CD14-positive monocyte (primary cell): ENCODE results near the gene NDUFS6. TPM values are rescaled to one million over a fixed set of nuclear protein-coding genes. Genes with fewer than 3 reads are reported as not detected.

Experiments
- DNase-seq, 3 donors: peaks; one replicate each; pipeline ENCODE4 v3.0.0-alpha.2; 2011 to 2022
- H2AFZ ChIP-seq: 2 replicates; pipeline ENCODE4 v1.6.0; 2012; ENCODE audit warnings: mild to moderate bottlenecking, low read depth, low read length, inconsistent platforms; ENCODE audit not compliant: insufficient read depth, poor library complexity, severe bottlenecking
- H3K27ac ChIP-seq, 2 donors: 1 replicate in 1 of 2; 2 replicates in 1 of 2; pipeline ENCODE4 v1.5.1; 2012 to 2013; ENCODE audit warnings: low read length in 2 of 2, control low read depth in 1 of 2, inconsistent platforms in 1 of 2, low read depth in 1 of 2, mild to moderate bottlenecking in 1 of 2
- H3K27me3 ChIP-seq, 2 donors: one replicate each; pipeline versions ENCODE4 v1.6.0 to v1.6.1; 2011 to 2013; ENCODE audit warnings: low read length in 2 of 2; ENCODE audit not compliant: control insufficient read depth in 2 of 2, insufficient read depth in 2 of 2
- H3K36me3 ChIP-seq, 2 donors: replicated peaks in 1 of 2; 1 replicate in 1 of 2; 2 replicates in 1 of 2; pipeline versions ENCODE4 v1.5.1 to v1.6.1; 2012 to 2013; ENCODE audit warnings: low read length in 2 of 2, control low read depth in 1 of 2, inconsistent platforms in 1 of 2, mild to moderate bottlenecking in 1 of 2; ENCODE audit not compliant: insufficient read depth in 2 of 2, control insufficient read depth in 1 of 2
- H3K4me1 ChIP-seq, 2 donors: 1 replicate in 1 of 2; 2 replicates in 1 of 2; pipeline versions ENCODE4 v1.5.1 to v1.6.1; 2012 to 2013; ENCODE audit warnings: low read length in 2 of 2, control low read depth in 1 of 2, inconsistent platforms in 1 of 2, mild to moderate bottlenecking in 1 of 2, moderate library complexity in 1 of 2; ENCODE audit not compliant: insufficient read depth in 2 of 2, control insufficient read depth in 1 of 2
- H3K4me2 ChIP-seq: replicated peaks from 2 replicates; pipeline ENCODE3; 2012; ENCODE audit warnings: low read length, moderate library complexity, mild to moderate bottlenecking; ENCODE audit not compliant: poor library complexity, severe bottlenecking; ENCODE audit errors: extremely low read depth
- H3K4me3 ChIP-seq, 3 experiments: fragments of 200-600 bp in 1 of 3; sonication (generic) in 1 of 3; replicated peaks in 1 of 3; 1 replicate in 2 of 3; 2 replicates in 1 of 3; pipeline ENCODE4 v1.5.1; 2011 to 2013; ENCODE audit warnings: low read length in 3 of 3, mild to moderate bottlenecking in 3 of 3, control low read depth in 2 of 3, low read depth in 2 of 3, inconsistent platforms in 1 of 3, moderate library complexity in 1 of 3
- H3K79me2 ChIP-seq: 2 replicates; pipeline ENCODE4 v1.6.0; 2012; ENCODE audit warnings: mild to moderate bottlenecking, control low read depth, inconsistent platforms, low read length, moderate library complexity; ENCODE audit not compliant: insufficient read depth
- H3K9ac ChIP-seq: 2 replicates; pipeline ENCODE4 v1.6.0; 2017; ENCODE audit warnings: low read length, mild to moderate bottlenecking; ENCODE audit not compliant: insufficient read depth, poor library complexity, severe bottlenecking
- H3K9me3 ChIP-seq, 2 donors: replicated peaks in 1 of 2; 1 replicate in 1 of 2; 2 replicates in 1 of 2; pipeline versions ENCODE4 v1.5.1 to v1.6.1; 2012 to 2013; ENCODE audit warnings: low read length in 2 of 2, control low read depth in 1 of 2; ENCODE audit not compliant: control insufficient read depth in 1 of 2, insufficient read depth in 1 of 2
- H4K20me1 ChIP-seq: 2 replicates; pipeline ENCODE4 v1.6.0; 2012; ENCODE audit warnings: mild to moderate bottlenecking, low read length, control low read depth, moderate library complexity; ENCODE audit not compliant: insufficient read depth
- H3K27ac Mint-ChIP-seq, 7 donors: one replicate each; pipeline ENCODE4 v1.8.0; 2020; ENCODE audit warnings: mild to moderate bottlenecking in 7 of 7, mixed read lengths in 7 of 7, moderate library complexity in 6 of 7, inconsistent platforms in 2 of 7
- H3K27me3 Mint-ChIP-seq, 3 donors: one replicate each; pipeline ENCODE4 v1.8.0; 2021 to 2022; ENCODE audit warnings: low read depth in 3 of 3, mild to moderate bottlenecking in 3 of 3, mixed read lengths in 3 of 3, moderate library complexity in 3 of 3, inconsistent platforms in 1 of 3
- H3K36me3 Mint-ChIP-seq, 2 donors: one replicate each; pipeline ENCODE4 v1.8.0; 2020; ENCODE audit warnings: mixed read lengths in 2 of 2, inconsistent platforms in 1 of 2, mild to moderate bottlenecking in 1 of 2
- H3K4me1 Mint-ChIP-seq: one replicate; pipeline ENCODE4 v1.8.0; 2020; ENCODE audit warnings: mild to moderate bottlenecking, mixed read lengths
- H3K4me3 Mint-ChIP-seq, 2 donors: one replicate each; pipeline ENCODE4 v1.8.0; 2020; ENCODE audit warnings: mild to moderate bottlenecking in 2 of 2, mixed read lengths in 2 of 2, moderate library complexity in 1 of 2
- H3K9me3 Mint-ChIP-seq, 7 donors: one replicate each; pipeline ENCODE4 v1.8.0; 2020 to 2022; ENCODE audit warnings: mixed read lengths in 7 of 7, mild to moderate bottlenecking in 6 of 7, moderate library complexity in 6 of 7, inconsistent platforms in 2 of 7
- CTCF ChIP-seq: fragments of 200-600 bp; IDR thresholded peaks from one replicate; pipeline ENCODE4 v1.8.0; 2022; ENCODE audit warnings: antibody characterized with exemption, mild to moderate bottlenecking
- WGBS: methylation state at CpG from one replicate; pipeline ENCODE4 v1.1.5; 2013; ENCODE audit warnings: missing lambda C conversion rate; ENCODE audit not compliant: insufficient coverage; 5-methylcytosine and 5-hydroxymethylcytosine counted together
- intact Hi-C, 2 donors: fragments of 100-400 bp; cut with micrococcal nuclease; formaldehyde crosslinking; loops; one replicate each; pipeline versions ENCODE4 v1.15.0 to v1.15.1; 2023
- polyA plus RNA-seq, 3 donors: library from polyadenylated mRNA; depleted of rRNA in 1 of 3; unstranded in 2 of 3; stranded (reverse) in 1 of 3; fragments of 300-500 nt in 2 of 3; fragments of >200 nt in 1 of 3; fragmentation: Illumina TruSeq in 2 of 3; gene quantifications; 1 replicate in 2 of 3; 2 replicates in 1 of 3; pipeline ENCODE4 v1.2.3, GENCODE V29; 2012 to 2021

Gene NDUFS6
- polyA plus RNA-seq, 3 donors = 20.5 to 62.3 (median 62.2) TPM

- Histone ChIP-seq H3K79me2 (no peaks in the 10 kb centered on the region), H3K4me1 (no peaks in the 10 kb centered on the region), H3K27ac (no peak overlapping the region), H3K4me2 (no peak overlapping the region), H3K36me3 (no peaks in the 10 kb centered on the region), H3K9me3 (no peaks in the 10 kb centered on the region), H3K4me3 (no peak overlapping the region), H4K20me1 (no peaks in the 10 kb centered on the region), H2AFZ (no peak overlapping the region), H3K9ac (no peak overlapping the region), H3K27me3 (no peaks in the 10 kb centered on the region)
- intact Hi-C loops = no loop called here
- peak in 1 of 3 donors; percentile 1 for DNase-seq
- H3K27me3 Mint-ChIP-seq = peaks cover 0 to 19% (median 8%) of the 10 kb centered on the region in 3 donors
- H3K36me3 Mint-ChIP-seq = no peaks in the 10 kb centered on the region
- no peak overlapping the region for H3K27ac Mint-ChIP-seq
- no peak overlapping the region for H3K4me3 Mint-ChIP-seq
- no peak for TF ChIP-seq CTCF
- 78% methylated on average over 8 of the region's 16 CpGs for WGBS
- no peaks in the 10 kb centered on the region for H3K4me1 Mint-ChIP-seq
- peaks cover 0 to 3% (median 0%) of the 10 kb centered on the region in 7 donors for H3K9me3 Mint-ChIP-seq
Observed at GRCh38 chr5:1752881-1753280, 48.3 kb upstream of the NDUFS6 start.

DNA sequence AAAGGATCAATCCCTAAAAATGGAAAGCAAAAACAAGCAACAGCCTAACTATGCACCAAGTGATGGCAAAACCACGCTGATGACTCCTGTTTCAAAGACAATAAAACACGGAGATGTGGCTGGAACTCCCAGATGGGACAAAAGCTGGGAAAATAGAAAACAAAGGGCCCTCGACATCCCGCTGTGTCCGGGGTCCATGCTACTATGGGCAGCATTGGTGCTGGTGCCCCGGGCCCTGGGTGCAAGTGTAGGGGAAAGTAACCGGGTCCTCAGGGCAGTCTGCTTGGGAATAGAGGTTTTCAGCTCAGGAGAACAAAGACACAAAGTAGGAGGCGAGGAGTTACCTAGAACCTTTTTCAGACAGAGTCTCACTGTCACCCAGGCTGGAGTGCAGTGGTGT, 47.7 kb upstream of the NDUFS6 start:
- H3K36me3 Mint-ChIP-seq = no peaks in the 10 kb centered on the region

More for the DNA sequence above, 47.7 kb upstream of the NDUFS6 start:
- intact Hi-C loops = no loop called here
- H3K9ac ChIP-seq = no peak overlapping the region
- no peak overlapping the region for H3K4me3 ChIP-seq
- no peak for DNase-seq
- H3K27ac ChIP-seq = no peak overlapping the region
- no peaks in the 10 kb centered on the region for H3K4me1 Mint-ChIP-seq
- no peak for TF ChIP-seq CTCF
- H3K36me3 ChIP-seq = no peaks in the 10 kb centered on the region
- no peaks in the 10 kb centered on the region for H3K27me3 ChIP-seq
- no peak overlapping the region for H3K4me2 ChIP-seq
- peaks cover 0 to 6% (median 0%) of the 10 kb centered on the region in 7 donors for H3K9me3 Mint-ChIP-seq
- no peaks in the 10 kb centered on the region for H3K79me2 ChIP-seq
- H3K27ac Mint-ChIP-seq = no peak overlapping the region
- H3K4me1 ChIP-seq = no peaks in the 10 kb centered on the region
- no peak overlapping the region for H3K4me3 Mint-ChIP-seq
- 90% methylated on average over 8 of the region's 8 CpGs for WGBS
- H3K9me3 ChIP-seq = no peaks in the 10 kb centered on the region
- no peaks in the 10 kb centered on the region for H4K20me1 ChIP-seq
- H3K27me3 Mint-ChIP-seq = peaks cover 0 to 23% (median 8%) of the 10 kb centered on the region in 3 donors
- no peak overlapping the region for H2AFZ ChIP-seq
